Left lobe of liver (tissue), 2 donors: ENCODE results near the gene ATAD1. TPM values are rescaled to one million over a fixed set of nuclear protein-coding genes. Genes with fewer than 3 reads are reported as not detected.
"Not testable (repeated sequence)": the region's sequence is repeated elsewhere in the genome, so short reads cannot be mapped to it uniquely, and the experiment has no call there.

Experiments
- ATAC-seq: fragments of 200-7000 bp; cut with Tn5 transposase; one replicate; pipeline ENCODE4 v1.9.1; 2020; ENCODE audit warnings: mild to moderate bottlenecking, moderate library complexity
- DNase-seq: peaks from one replicate; pipeline ENCODE4 v3.0.0-alpha.2; 2020; ENCODE audit warnings: low spot score
- total RNA-seq: library from RNA; stranded (reverse); gene quantifications from one replicate; pipeline ENCODE4 v1.2.1, GENCODE V29; 2021
- donor health status: DM: no; HTN: no; CAD: no; lungs with moderate emphysema.
- donor health status: DM: no; HTN: yes; CAD: no.

Gene ATAD1
- total RNA-seq, 1 donor from 2014 or later, result 20.6 TPM

- DNase-seq (no peak), ATAC-seq (no peak)
Observed at GRCh38 chr10:87760195-87760905, 57.7 kb downstream of the ATAD1 start.

GRCh38 chr10:87759551-87759950 lies 58.5 kb downstream of the ATAD1 start:
- ATAC-seq (no peak), DNase-seq (no peak)

DNA sequence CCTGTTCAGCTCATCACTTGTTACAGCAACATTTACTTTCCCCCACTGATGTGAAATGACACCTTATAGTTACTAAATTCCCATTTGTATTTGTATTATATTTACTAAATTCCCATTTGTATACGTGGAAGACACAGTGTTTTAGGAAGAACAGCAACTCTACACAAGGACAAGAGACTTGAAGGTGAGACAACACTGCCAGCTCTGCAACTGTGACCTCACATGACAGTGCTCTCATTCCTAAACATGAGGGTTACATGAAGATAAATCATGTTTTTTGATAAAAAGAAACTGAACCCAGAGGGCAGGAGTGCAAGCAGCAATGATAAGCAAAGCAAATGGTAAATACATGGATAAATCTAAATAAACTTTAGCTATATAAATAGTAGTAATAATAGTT lies 60.3 kb downstream of the ATAD1 start:
- no peak for DNase-seq
- ATAC-seq, result no peak

GRCh38 chr10:87753995-87754866 lies 63.8 kb downstream of the ATAD1 start:
- DNase-seq (no peak), ATAC-seq (peak; percentile 68)

- ATAC-seq, result no peak
- no peak for DNase-seq
Observed at GRCh38 chr10:87752566-87752965, 65.5 kb downstream of the ATAD1 start.

- ATAC-seq (no peak), DNase-seq (no peak)
Observed at GRCh38 chr10:87751274-87751673, 66.8 kb downstream of the ATAD1 start.

DNA sequence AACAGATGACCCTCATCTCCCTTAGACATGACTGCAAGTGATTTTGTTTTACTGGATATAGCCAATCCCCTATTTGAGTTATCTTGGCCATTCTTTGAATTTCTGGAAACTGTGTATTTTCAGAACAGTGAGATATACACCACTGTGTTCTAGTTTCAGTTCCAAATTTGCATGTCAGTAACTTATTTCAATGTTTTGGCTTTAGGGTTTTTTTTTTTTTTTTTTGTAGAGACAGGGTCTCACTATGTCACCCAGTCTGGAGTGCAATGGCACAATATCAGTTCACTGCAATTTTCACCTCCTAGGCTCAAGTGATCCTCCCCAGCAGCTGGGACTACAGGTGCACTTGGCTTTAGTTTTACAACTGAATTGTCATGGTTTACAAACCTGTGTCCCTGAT lies 67.2 kb downstream of the ATAD1 start:
- ATAC-seq (no peak), DNase-seq (no peak)

GRCh38 chr10:87750001-87750671 lies 67.9 kb downstream of the ATAD1 start:
- no peak for DNase-seq
- peak; percentile 28 for ATAC-seq

DNA sequence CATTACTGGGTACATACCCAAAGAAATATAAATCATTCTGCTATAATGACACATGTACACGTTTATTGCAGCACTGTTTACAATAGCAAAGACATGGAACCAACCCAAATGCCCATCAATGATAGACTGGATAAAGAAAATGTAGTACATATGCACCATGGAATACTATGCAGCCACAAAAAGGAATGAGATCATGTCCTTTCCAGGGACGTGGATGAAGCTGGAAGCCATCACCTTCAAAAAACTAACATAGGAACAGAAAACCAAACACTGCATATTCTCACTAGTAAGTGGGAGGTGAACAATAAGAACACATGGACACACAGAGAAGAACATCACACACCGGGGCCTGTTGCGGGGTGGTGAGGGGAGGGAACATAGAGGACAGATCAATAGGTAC lies 69.8 kb downstream of the ATAD1 start:
- ATAC-seq, result not testable (repeated sequence)

DNA sequence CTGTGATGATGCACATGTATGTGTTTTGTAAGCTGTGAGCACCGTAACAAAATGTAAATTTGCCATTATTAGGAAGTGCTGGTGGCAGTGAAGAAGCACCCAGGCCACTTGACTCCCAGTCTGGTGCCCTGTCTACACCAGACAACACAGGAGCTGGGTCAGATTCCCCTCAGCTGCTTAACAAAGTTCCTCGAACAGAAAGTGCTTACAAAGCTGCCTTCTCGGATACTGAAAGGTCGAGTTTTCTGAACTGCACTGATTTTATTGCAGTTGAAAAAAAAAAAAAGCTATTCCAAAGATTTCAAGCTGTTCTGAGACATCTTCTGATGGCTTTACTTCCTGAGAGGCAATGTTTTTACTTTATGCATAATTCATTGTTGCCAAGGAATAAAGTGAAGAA lies 71.1 kb downstream of the ATAD1 start:
- DNase-seq, result no peak
- ATAC-seq, result no peak

More for the DNA sequence above, 69.8 kb downstream of the ATAD1 start:
- DNase-seq, result not testable (repeated sequence)

DNA sequence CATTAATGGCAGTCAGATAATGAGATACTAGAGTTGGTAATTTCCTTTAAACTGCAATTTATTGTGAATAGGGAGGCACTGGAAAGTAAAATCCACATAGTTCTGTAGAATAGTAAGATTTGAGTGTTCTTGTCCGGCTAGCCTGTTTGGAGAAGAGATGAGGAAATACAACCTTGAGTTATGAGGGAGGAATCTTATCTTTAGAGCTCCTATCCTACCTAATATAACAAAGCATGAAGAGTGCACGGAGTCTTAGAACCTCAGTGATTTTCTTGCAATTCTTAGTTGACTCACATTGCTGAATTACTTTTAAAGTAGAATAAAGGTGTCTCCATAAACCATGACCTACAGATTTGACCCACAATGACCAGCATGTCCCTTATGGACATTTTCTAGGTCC lies 73.4 kb downstream of the ATAD1 start:
- ATAC-seq, result no peak
- DNase-seq, result no peak

GRCh38 chr10:87742992-87743610 lies 74.9 kb downstream of the ATAD1 start:
- peak; percentile 50 for ATAC-seq
- peak; percentile 58 for DNase-seq

DNA sequence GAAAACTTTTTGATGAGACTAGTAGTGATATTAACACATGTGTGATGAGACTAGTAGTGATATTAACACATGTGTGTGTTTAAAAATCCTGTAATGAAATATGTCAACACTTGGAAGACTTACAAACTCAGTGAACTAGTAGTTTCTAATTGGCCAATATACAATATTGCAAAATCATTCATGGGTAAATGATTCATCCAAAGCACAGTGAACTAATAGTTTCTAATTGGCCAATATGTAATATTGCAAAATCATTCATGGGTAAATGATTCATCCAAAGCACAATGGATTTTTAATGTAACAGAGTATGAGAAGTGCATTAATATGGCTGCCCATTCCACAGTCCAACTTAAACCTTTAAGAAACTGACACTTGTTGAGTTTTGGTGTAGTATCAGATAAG lies 77.8 kb downstream of the ATAD1 start:
- ATAC-seq, result peak; percentile 46
- no peak for DNase-seq

DNA sequence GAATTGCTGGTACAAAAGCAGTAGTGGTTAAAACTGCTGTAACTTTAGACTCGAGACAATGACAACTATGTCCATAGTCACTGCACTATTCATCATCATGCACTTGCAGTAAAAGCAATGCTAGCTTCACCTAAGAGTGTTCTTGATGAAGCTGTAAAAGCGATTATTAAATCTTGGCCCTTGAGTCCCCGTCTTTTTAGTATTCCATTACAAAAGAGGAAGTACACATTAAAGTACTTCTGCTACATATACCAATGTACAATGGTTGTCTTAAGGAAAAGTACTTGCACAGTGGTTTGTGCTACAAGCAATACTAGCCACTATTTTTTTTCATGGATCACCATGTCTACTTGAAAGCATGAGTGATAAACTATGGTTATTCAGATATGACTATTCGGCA lies 78.3 kb downstream of the ATAD1 start:
- DNase-seq, result no peak
- no peak for ATAC-seq

DNA sequence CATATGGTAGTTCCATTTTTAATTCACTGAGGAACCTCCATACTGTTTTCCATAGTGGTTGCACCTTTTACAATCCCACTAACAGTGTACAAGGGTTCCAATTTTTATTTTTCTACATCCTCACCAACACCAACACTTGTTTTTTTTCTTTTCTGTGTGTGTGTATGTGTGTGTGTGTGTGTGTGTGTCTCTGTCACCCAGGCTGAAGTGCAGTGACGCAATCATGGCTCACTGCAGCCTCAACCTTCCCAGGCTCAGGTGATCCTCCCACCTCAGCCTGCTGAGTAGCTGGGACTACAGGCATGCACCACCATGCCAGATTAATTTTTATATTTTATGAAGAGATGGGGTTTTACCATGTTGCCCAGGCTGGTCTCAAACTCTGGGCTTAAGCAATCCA lies 79.8 kb downstream of the ATAD1 start:
- peak; percentile 28 for ATAC-seq

DNA sequence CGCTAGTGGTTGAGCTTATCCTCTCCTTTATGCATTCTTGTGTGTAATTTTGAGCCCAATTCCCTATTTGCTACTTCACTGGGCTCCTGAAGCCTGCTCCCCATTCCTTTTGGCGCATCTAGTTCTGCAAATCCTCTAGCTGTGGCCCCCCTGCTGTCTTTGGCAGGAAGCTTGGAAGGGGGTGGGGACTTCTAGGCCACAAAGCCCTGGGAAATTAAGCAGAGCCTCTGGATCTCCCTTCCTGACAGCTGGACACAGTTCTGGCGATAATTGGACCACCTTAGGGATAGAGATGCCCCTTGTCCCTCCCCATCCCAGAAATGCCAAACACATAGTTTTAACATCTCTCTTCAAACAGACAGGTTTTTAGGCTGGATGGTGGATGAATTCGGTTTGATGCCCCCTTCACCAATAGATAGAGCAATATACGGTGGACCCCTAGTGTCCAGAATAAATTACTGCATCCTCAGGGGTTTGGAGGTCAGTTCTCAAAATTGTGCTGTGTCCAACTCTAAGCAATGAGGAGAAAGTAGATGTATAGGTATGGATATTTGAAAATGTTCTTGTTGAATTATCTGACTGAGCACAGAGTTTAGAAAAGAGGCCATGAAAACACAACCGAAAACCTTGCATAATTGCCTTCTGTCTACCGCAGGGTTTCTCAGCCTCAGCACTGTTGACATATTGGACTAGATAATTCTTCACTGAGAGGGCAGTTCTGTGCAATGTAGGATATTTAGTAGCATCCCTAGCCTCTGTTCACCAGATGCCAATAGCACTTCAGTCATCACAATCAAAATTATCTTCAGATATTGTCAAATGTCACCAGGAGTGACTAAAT lies 82.8 kb downstream of the ATAD1 start:
- peak; percentile 86 for ATAC-seq

More for the DNA sequence above, 79.8 kb downstream of the ATAD1 start:
- DNase-seq, result not testable (repeated sequence)

GRCh38 chr10:87733081-87733480 lies 84.9 kb downstream of the ATAD1 start:
- no peak for DNase-seq
- no peak for ATAC-seq

More for the DNA sequence above, 82.8 kb downstream of the ATAD1 start:
- DNase-seq, result no peak

DNA sequence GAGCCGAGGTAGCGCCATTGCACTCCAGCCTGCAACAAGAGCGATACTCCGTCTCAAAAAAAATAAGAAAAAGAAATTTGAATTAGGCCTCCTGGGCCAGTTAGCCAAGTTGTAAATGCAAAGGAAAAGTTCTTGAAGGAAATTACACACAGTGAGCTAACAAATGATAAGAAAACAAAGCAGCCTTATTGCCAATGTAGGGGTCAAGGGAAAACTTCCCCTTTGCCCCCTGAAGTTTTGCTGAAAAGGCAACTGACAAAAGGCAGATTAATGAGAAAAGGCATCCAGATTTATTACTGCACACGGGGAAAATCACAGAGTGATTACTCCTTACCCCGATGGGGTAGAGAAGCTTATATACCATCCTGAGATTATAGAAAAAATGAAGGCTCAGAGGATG lies 88.1 kb downstream of the ATAD1 start:
- no peak for ATAC-seq
- no peak for DNase-seq

GRCh38 chr10:87724789-87725188 lies 93.2 kb downstream of the ATAD1 start:
- DNase-seq, result no peak
- ATAC-seq, result no peak

- ATAC-seq (no peak), DNase-seq (no peak)
Observed at GRCh38 chr10:87723500-87723899, 94.5 kb downstream of the ATAD1 start.
